K562 (cell line): ENCODE results near the gene GALNT7. TPM values are rescaled to one million over a fixed set of nuclear protein-coding genes. Genes with fewer than 3 reads are reported as not detected.

Source experiments
- ATAC-seq: fragments of 200-7000 bp; cut with Tn5 transposase; 3 replicates; pipeline ENCODE4 v1.9.1; 2020; ENCODE audit warnings: moderate library complexity
- BruUV-seq: library from RNA; stranded (reverse); fragments of 400-500 nt; replicated peaks from 2 replicates; lab custom pipeline; 2021; lab: Mats Ljungman, UMichigan
- CTCF ChIA-PET: fragments of 300-600 bp; formaldehyde crosslinking; extraction: SDS; loops from one replicate; lab custom pipeline; 2021; ENCODE audit warnings: low intra/inter-chr PET ratio; lab: Yijun Ruan, JAX
- POLR2A ChIA-PET: fragments of 300-600, 350-650 bp; sonication (Branson Sonifier 250); formaldehyde crosslinking; extraction: SDS; loops from one replicate; lab custom pipeline; 2021; ENCODE audit warnings: antibody characterized with exemption, inconsistent platforms; lab: Yijun Ruan, JAX
- DNase-seq, 4 experiments: peaks; one replicate each; pipeline versions ENCODE4 v3.0.0 to v3.0.0-alpha.2; 2011 to 2018; ENCODE audit warnings: low spot score in 3 of 4, mixed read lengths in 3 of 4; ENCODE audit errors: extremely low read depth in 1 of 4
- FAIRE-seq: peaks from 2 replicates; lab custom pipeline; 2011; peaks lifted over from hg19 to GRCh38; lab: Jason Lieb, UNC
- H2AFZ ChIP-seq: 2 replicates; pipeline ENCODE4 v1.6.0; 2011; ENCODE audit warnings: low read depth, low read length, control low read depth, inconsistent platforms
- H3K27ac ChIP-seq: fragments of 200-600 bp; 3 replicates; pipeline ENCODE4 v1.8.0; 2011; ENCODE audit warnings: low read depth, mild to moderate bottlenecking, control low read depth, inconsistent platforms, low read length, moderate library complexity, mixed read lengths; ENCODE audit errors: extremely low read depth
- H3K27me3 ChIP-seq, 2 experiments: fragments of 300-600 bp in 1 of 2; 2 replicates in 1 of 2; 3 replicates in 1 of 2; pipeline versions ENCODE4 v1.6.0 to v1.8.0; 2011; ENCODE audit warnings: inconsistent platforms in 2 of 2, low read length in 2 of 2, mild to moderate bottlenecking in 1 of 2, mixed read lengths in 1 of 2, moderate library complexity in 1 of 2; ENCODE audit not compliant: control insufficient read depth in 2 of 2, insufficient read depth in 2 of 2
- H3K36me3 ChIP-seq: fragments of 300-600 bp; 3 replicates; pipeline ENCODE4 v1.8.0; 2011; ENCODE audit warnings: mild to moderate bottlenecking, low read length, inconsistent platforms; ENCODE audit not compliant: control insufficient read depth, insufficient read depth
- H3K4me1 ChIP-seq, 2 experiments: fragments of 200-600 bp in 1 of 2; replicated peaks in 1 of 2; 2 replicates in 1 of 2; 3 replicates in 1 of 2; pipeline versions ENCODE4 v1.5.1 to v1.8.0; 2011; ENCODE audit warnings: inconsistent platforms in 2 of 2, low read length in 2 of 2, mild to moderate bottlenecking in 1 of 2, mixed read lengths in 1 of 2, moderate library complexity in 1 of 2; ENCODE audit not compliant: control insufficient read depth in 2 of 2, insufficient read depth in 2 of 2
- H3K4me2 ChIP-seq: 2 replicates; pipeline ENCODE4 v1.6.1; 2011; ENCODE audit warnings: low read length, control low read depth, inconsistent platforms, mixed read lengths; ENCODE audit not compliant: insufficient read depth
- H3K4me3 ChIP-seq: fragments of 200-600 bp; sonication (generic), shearing (Covaris generic); 2 replicates; pipeline ENCODE4 v1.5.1; 2016; ENCODE audit warnings: control low read depth, inconsistent platforms
- H3K79me2 ChIP-seq: fragments of 200-600 bp; 3 replicates; pipeline ENCODE4 v1.8.0; 2011; ENCODE audit warnings: low read length, inconsistent platforms; ENCODE audit not compliant: control insufficient read depth, insufficient read depth
- H3K9ac ChIP-seq, 2 experiments: 2 replicates each; pipeline versions ENCODE4 v1.6.0 to v1.6.1; 2011; ENCODE audit warnings: low read depth in 2 of 2, low read length in 2 of 2, control low read depth in 1 of 2, inconsistent platforms in 1 of 2, mild to moderate bottlenecking in 1 of 2, mixed read lengths in 1 of 2; ENCODE audit not compliant: insufficient read depth in 1 of 2
- H3K9me1 ChIP-seq: one replicate; pipeline ENCODE4 v1.6.0; 2011; ENCODE audit warnings: inconsistent platforms, mild to moderate bottlenecking, low read length, moderate library complexity; ENCODE audit not compliant: control insufficient read depth, insufficient read depth
- H3K9me3 ChIP-seq: replicated peaks from 2 replicates; pipeline ENCODE4 v1.5.1; 2011; ENCODE audit warnings: low read depth, low read length, inconsistent platforms; ENCODE audit not compliant: control insufficient read depth, insufficient read depth
- H4K20me1 ChIP-seq: replicated peaks from 2 replicates; pipeline ENCODE4 v1.6.1; 2011; ENCODE audit warnings: low read length, inconsistent platforms, mixed read lengths; ENCODE audit not compliant: control insufficient read depth, insufficient read depth
- BRD4 ChIP-seq: fragments of 200-600 bp; sonication (generic); IDR thresholded peaks from 2 replicates; pipeline ENCODE4 v1.6.1; 2017; ENCODE audit warnings: inconsistent platforms
- CEBPG ChIP-seq, 3 experiments: fragments of 200-800 bp in 1 of 3; sonication (Bioruptor generic) in 1 of 3; sonication (generic) in 1 of 3; formaldehyde crosslinking in 1 of 3; IDR thresholded peaks in 2 of 3; conservative IDR thresholded peaks in 1 of 3; 2 replicates each; pipeline versions ENCODE4 v1.6.1 to v1.8.0; 2016 to 2022; ENCODE audit warnings: missing compliant biosample characterization in 2 of 3, missing genetic modification characterization in 2 of 3, mild to moderate bottlenecking in 1 of 3, missing genetic modification reagents in 1 of 3
- EHMT2 ChIP-seq: fragments of 450-650 bp; IDR thresholded peaks from 2 replicates; pipeline ENCODE4 v1.6.1; 2018; ENCODE audit warnings: antibody characterized with exemption
- FOXJ3 ChIP-seq: sonication (generic); formaldehyde crosslinking; IDR thresholded peaks from 2 replicates; pipeline ENCODE4 v1.4.0; 2020; ENCODE audit warnings: mild to moderate bottlenecking, missing genetic modification reagents
- FOXO4 ChIP-seq: fragments of 450-650 bp; formaldehyde crosslinking; IDR thresholded peaks from 2 replicates; pipeline ENCODE4 v1.4.0; 2020; ENCODE audit warnings: mild to moderate bottlenecking, moderate library complexity
- HBP1 ChIP-seq: fragments of 450-650 bp; formaldehyde crosslinking; IDR thresholded peaks from 2 replicates; pipeline ENCODE4 v1.4.0; 2022; ENCODE audit warnings: missing genetic modification characterization
- MITF ChIP-seq: IDR thresholded peaks from 2 replicates; pipeline ENCODE4 v1.6.1; 2014; ENCODE audit warnings: antibody characterized with exemption
- RBM15 ChIP-seq: fragments of 200-400 bp; formaldehyde crosslinking; IDR thresholded peaks from 2 replicates; pipeline ENCODE4 v1.6.1; 2018; ENCODE audit warnings: mild to moderate bottlenecking, low read length, moderate library complexity; ENCODE audit not compliant: insufficient read depth
- RBM39 ChIP-seq: fragments of 200-400 bp; formaldehyde crosslinking; optimal IDR thresholded peaks from 2 replicates; pipeline ENCODE3; 2018; ENCODE audit warnings: low read depth, low read length
- SETDB1 ChIP-seq: IDR thresholded peaks from one replicate; pipeline ENCODE4 v1.6.1; 2012; ENCODE audit warnings: low read length, control low read depth, inconsistent platforms
- SRSF1 ChIP-seq: fragments of 200-400 bp; formaldehyde crosslinking; IDR thresholded peaks from 2 replicates; pipeline ENCODE4 v1.6.1; 2017; ENCODE audit warnings: mild to moderate bottlenecking, low read depth, low read length, moderate library complexity
- STAG1 ChIP-seq: sonication (generic); formaldehyde crosslinking; IDR thresholded peaks from 2 replicates; pipeline ENCODE4 v1.5.0; 2020; ENCODE audit warnings: missing genetic modification reagents, borderline replicate concordance
- THRAP3 ChIP-seq: fragments of 450-650 bp; IDR thresholded peaks from 2 replicates; pipeline ENCODE4 v1.6.1; 2016; ENCODE audit warnings: mild to moderate bottlenecking, inconsistent platforms, borderline replicate concordance
- ZKSCAN3 ChIP-seq: fragments of 250-450 bp; sonication (Bioruptor Pico); IDR thresholded peaks from 2 replicates; pipeline ENCODE4 v1.4.0; 2020
- ZNF324 ChIP-seq: fragments of 250-450 bp; sonication (Bioruptor Pico); IDR thresholded peaks from 2 replicates; pipeline ENCODE4 v1.4.0; 2020; ENCODE audit warnings: mild to moderate bottlenecking
- ZNF77 ChIP-seq: fragments of 250-450 bp; sonication (Bioruptor Pico); IDR thresholded peaks from 2 replicates; pipeline ENCODE4 v1.5.0; 2020
- WGBS: fragments of 100-300 bp; shearing (Covaris generic); methylation state at CpG from one replicate; pipeline ENCODE4 v1.1.6; 2016; ENCODE audit warnings: low coverage, mixed read lengths; ENCODE audit not compliant: insufficient coverage; ENCODE audit errors: missing lambda C conversion rate; 5-methylcytosine and 5-hydroxymethylcytosine counted together
- in situ Hi-C: fragments of 300-500 bp; cut with MboI; formaldehyde crosslinking; loops from 4 replicates; pipeline ENCODE4 v1.15.0; 2018; ENCODE audit warnings: inconsistent platforms, mixed read lengths
- intact Hi-C: fragments of 100-400 bp; cut with micrococcal nuclease; formaldehyde crosslinking; loops from 2 replicates; pipeline ENCODE4 v1.14.2; 2022
- polyA plus RNA-seq, 8 experiments: library from polyadenylated mRNA; depleted of rRNA in 4 of 8; stranded (reverse) in 5 of 8; unstranded in 3 of 8; fragments of >200 nt; fragmentation: Nextera tagmentation in 2 of 8; fragmentation: Illumina TruSeq in 1 of 8; extraction: Ambion mirVana in 2 of 8; extraction: Trizol in 1 of 8; gene quantifications; 2 replicates each; pipeline versions ENCODE4 v1.2.1 to v1.2.3, GENCODE V29; 2011 to 2014; ENCODE audit warnings: inconsistent platforms in 1 of 8, missing spikeins in 1 of 8
- total RNA-seq, 7 experiments: library from RNA; depleted of rRNA in 6 of 7; stranded (reverse); fragments of >200 nt in 6 of 7; fragmentation: Illumina TruSeq in 2 of 7; extraction: Trizol in 2 of 7; gene quantifications; 2 replicates each; pipeline versions ENCODE4 v1.2.1 to v1.2.3, GENCODE V29; 2011 to 2021; ENCODE audit warnings: low replicate concordance in 1 of 7

Gene GALNT7
- total and polyA plus RNA-seq, 9 of the 15 experiments (the other 6 are each of a cell fraction or from before 2014, with no cell fraction given): 16.7 to 38.7 (median 31.1) TPM

GRCh38 chr4:173247321-173247720 lies 78.7 kb downstream of the GALNT7 start:
- BruUV-seq: no TSS peak
- in situ Hi-C loops (no loop called here), intact Hi-C loops (no loop called here)
- no peak overlapping the region for H3K27ac ChIP-seq
- no peaks in the 10 kb centered on the region for H3K27me3 ChIP-seq
- H3K79me2 ChIP-seq: peaks cover 20% of the 10 kb centered on the region; the same call in 2 of the 3 replicates
- WGBS: 80% methylated on average over 5 of the region's 5 CpGs
- no peaks in the 10 kb centered on the region for H3K9me3 ChIP-seq
- DNase-seq (no peak), FAIRE-seq (no peak), ATAC-seq (no peak)
- H2AFZ ChIP-seq: no peak overlapping the region
- TF ChIP-seq FOXJ3 (CRISPR knock-in tag): no peak
- TF ChIP-seq FOXO4 (CRISPR knock-in tag): no peak
- TF ChIP-seq EHMT2: no peak
- TF ChIP-seq RBM39: no peak
- TF ChIP-seq THRAP3: no peak
- no peak for TF ChIP-seq ZNF77 (CRISPR knock-in tag)
- no peak for TF ChIP-seq STAG1 (CRISPR knock-in tag)
- TF ChIP-seq CEBPG (CRISPR knock-in tag; IDR thresholded peaks at IDR 0.05): no peak
- no peak for TF ChIP-seq CEBPG (tag; conservative IDR thresholded peaks at IDR 0.05 in 1 of 2, IDR thresholded peaks at IDR 0.05 in 1 of 2)
- no peak for TF ChIP-seq RBM15
- TF ChIP-seq ZKSCAN3 (CRISPR knock-in tag): no peak
- no peak for TF ChIP-seq ZNF324 (CRISPR knock-in tag)
- no peak for TF ChIP-seq SETDB1
- TF ChIP-seq MITF: no peak
- no peak for TF ChIP-seq BRD4
- TF ChIP-seq HBP1 (CRISPR knock-in tag): no peak
- no peak for TF ChIP-seq SRSF1
- POLR2A ChIA-PET: interaction anchor here (1.1 kb wide), 1 partner anchor 24 kb away, joined by 3 read pairs; no protein-coding TSS in a partner anchor
- peaks cover 8% of the 10 kb centered on the region; the same call in 2 of the 3 replicates for H3K36me3 ChIP-seq
- H3K4me1 ChIP-seq: peaks cover 0 to 3% of the 10 kb centered on the region in 2 experiments; a peak in 3 of 5 replicates
- H3K9me1 ChIP-seq: no peaks in the 10 kb centered on the region
- CTCF ChIA-PET: no interaction called here
- no peak overlapping the region for H3K4me2 ChIP-seq
- no peak overlapping the region for H3K4me3 ChIP-seq
- no peak overlapping the region for H3K9ac ChIP-seq
- no peaks in the 10 kb centered on the region; the same call in 1 of the 2 replicates for H4K20me1 ChIP-seq
